Fibroblast of skin of scalp (primary cell): Measurements from ENCODE around the gene DGUOK.

Experiments
- DNase-seq: peaks from one replicate; pipeline ENCODE4 v3.0.0-alpha.2; 2013

The DGUOK gene

DNA sequence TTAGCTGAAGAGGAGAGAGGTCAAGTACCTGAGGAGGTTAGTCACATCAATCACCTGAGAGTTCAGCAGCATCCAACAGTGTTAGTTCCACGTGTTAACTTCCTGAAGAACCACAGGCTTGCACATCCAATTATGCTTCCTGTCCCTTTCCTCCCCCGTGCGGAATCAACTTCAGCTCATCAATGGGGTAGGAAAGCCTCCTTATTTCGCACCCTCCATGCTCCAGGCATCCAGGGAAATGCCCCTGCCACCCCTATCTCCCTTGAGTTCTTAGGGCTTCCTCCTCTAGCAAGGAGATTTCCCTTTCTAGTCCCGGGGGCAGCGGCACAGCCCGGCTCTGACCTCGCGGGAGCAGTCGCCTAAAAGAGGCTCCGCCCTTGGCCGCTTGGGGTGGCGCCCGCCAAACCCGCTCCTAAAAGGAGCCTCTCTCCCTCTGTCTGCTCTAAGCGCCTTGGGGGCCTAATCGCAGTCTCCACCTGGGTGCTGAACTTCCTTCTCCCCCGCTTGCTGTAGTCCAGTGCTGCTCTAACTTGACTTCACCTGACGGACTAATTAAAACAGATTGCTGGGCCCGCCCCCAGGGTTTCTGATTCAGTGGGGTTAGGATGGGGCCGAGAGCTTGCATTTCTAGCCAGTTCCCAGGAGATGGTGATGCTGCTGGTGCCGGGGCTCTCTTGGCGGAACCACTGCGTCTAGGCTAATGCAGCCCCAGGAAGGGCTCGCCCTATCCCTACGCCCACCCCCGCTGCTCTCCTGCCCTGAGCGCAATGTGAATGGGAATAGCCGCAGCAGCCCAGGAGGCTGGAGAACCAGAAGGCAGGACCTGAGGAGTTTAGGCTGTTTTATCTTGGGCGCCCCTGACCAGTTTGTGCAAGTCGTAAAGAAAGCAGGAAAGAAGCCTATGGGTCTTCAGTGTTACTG is 54.7 kb downstream of the DGUOK start:
- DNase-seq, result no peak

DNA sequence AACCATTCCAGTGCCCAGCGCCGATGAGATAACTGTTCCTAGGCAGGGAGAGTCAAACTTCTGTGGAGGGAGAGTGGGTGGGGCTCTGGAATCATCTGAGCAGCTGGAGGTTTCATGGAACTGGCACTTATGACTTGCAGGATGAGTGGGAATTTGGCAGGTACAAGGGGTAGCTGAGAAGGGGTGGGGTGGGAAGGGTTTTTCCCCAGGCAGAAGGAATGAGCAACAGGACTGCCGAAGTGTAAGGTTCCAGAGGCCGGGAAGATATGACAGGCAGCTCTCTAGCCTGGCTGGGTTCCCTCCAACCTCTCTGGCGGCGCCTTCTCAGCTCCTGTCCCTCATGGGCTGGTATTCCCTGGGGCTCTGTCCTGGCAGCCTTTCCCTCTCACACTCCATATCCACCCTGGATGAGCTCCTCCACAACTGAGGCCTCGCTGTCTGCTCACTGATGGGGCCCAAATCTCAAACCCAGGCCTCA is 55.5 kb downstream of the DGUOK start:
- DNase-seq, result peak; percentile 18

GRCh38 chr2:73983322-73984202 is 56.9 kb downstream of the DGUOK start:
- no peak for DNase-seq

DNA sequence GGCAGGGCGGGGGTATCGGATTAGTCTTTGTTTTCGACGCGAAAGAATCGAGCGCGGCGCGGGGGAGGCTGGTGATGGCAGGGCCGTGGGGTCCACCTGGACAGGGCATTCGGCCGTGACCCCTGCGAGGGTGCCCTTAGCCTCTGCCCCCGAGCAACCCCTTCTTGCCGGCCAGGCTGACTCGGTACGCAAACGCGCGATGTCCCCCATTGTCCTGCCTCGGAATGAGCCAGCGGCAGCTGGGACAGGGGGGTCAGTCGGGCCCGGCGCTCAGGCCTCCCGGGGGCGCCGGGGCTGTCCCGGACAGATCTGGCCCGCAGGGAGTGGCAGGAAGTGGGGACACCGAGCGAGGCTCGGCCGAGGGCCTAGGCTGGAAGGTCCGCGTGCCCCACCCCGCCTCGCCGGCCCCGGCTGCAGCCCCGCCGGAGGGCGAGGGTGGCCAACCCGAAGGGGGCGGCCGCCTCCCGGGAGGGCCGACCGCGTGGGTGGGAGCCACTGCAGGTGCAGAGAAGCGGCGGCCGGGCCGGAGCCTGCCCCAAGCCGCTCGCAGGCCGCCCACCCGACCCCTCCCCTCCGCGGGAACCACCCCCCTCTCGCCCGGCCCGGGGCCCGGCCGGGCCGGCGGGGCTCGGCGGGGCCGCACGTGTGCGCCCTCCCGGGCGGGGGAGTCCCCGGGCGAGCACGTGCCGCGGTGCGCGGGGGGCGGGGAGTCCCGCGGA is 57.7 kb downstream of the DGUOK start, which contains the start of gene TET3:
TSS of gene TET3 (plus strand) at position 708 of the 719 bp plus-strand sequence. CDS start 1,494 bp downstream, outside the sequence.
- DNase-seq, result peak; percentile 27

DNA sequence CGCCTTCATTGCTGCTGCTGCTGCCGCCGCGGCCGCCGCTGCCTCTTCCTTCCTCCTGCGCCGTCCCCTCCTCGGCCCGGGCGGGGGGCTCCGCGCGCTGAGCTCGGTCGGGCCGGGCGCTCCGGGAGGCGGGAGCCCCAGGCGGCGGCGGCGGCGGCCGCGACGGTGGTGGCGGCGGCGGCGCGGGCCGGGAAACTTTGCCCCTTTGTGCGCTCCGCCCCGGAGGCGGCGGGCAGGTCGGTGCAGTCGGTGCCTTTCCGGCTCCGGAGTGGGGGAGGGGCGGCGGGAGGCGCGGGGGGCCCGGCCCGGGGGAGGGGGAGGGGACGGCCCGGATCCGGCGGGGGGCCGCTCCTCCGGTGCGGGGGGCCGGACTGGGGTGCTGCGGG is 58.2 kb downstream of the DGUOK start:
- DNase-seq, result no peak

DNA sequence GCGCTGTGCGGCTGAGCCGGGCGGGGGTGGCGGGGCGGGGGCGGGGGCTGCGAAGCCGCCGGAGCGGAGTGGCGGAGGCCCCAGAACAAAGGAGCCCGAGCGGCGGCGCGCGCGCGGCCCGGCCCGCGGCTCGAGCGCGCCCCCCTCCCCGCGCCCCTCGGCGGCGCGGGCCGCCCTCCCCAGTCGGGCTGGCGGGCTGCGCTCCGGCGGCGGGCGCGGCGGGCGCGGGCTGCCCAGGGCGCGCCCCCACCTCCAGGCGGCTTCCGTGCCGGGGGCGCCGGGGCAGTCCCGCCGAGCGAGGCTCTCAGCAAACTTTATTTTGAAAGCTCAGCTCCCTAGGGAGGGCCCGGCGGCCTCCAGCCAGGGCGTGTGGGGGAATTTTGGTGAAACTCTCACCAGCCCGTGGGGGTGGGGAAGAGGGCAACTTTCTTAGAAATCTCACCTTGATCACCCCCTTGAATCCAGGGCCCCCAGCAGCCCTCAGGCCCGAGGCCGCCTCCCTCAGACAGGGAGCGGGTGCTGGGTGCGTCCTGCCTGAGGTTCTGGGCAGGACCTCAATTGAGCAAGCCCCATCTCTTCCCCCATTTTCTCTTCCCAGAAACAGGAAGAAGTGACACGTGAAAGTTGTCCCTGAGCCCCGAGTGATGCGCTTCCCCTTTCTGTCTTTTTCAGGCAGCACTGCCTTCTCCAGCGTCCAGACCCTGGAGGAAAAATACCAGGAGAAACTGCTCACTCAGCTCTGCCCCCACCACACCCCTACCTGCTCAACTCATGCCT is 58.8 kb downstream of the DGUOK start:
- peak; percentile 10 for DNase-seq

GRCh38 chr2:73986085-73986681 is 59.5 kb downstream of the DGUOK start:
- no peak for DNase-seq

DNA sequence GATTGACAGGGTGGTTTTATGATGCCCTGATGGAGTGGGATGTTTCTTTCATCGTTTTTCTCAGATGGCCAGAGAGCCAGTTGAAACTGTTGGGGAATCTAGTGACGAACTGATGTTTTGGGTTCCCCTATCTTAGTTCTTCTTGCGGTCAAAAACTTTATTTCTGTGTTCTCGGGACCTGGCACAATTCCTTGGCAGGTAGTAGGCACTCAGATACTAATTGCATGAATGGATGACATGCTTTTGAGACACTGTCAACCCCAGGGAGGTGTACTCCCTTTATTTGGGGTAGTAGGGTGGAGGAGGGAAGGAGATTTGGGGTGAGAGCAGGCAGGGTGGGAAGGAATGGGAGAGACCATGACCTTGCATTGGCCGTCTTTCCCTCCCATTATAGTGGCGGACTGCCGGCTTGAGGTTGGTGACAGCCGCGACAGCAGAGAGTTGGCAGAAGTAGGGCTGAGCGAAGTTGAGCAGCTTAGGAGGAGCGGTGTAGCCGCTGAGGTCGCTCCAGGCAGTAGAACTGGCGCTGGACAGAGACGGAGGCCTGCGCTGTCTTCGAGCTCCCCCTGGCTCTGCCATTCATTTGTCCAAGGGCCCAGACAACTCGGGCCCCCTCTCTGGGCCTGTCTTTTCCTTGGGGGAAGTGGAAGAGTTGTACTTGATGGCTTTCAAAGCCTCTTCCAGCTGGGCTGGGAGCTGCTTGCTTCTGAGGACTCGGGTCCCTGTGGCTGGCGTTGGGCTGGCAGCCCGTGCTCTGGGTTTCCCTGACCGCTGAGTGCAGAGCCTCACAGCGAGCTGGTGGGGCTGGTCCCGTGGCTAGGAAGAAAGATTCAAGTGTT is 60.6 kb downstream of the DGUOK start:
- DNase-seq, result peak; percentile 35

GRCh38 chr2:73987948-73988700 is 61.4 kb downstream of the DGUOK start:
- DNase-seq, result no peak

GRCh38 chr2:73989972-73990371 is 63.3 kb downstream of the DGUOK start:
- DNase-seq, result no peak

- no peak for DNase-seq
Measured at GRCh38 chr2:73990531-73990930, 63.9 kb downstream of the DGUOK start.

DNA sequence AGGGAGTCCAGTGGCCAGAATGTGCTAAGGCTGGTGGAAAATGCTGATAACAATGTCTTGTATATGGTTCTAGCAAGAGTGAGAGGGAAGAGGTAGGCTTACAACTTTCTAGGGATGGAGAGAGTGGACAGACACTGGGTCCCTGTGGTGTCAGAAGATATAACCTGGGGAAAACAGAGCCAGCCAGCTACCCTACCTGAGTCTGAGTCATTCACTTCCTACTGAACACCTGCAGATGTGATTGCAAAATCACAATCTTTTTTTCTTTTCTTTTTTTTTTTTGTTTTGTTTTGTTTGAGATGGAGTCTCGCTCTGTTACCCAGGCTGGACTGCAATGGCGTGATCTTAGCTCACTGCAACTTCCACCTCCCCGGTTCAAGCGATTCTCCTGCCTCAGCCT is 65.4 kb downstream of the DGUOK start:
- no peak for DNase-seq

DNA sequence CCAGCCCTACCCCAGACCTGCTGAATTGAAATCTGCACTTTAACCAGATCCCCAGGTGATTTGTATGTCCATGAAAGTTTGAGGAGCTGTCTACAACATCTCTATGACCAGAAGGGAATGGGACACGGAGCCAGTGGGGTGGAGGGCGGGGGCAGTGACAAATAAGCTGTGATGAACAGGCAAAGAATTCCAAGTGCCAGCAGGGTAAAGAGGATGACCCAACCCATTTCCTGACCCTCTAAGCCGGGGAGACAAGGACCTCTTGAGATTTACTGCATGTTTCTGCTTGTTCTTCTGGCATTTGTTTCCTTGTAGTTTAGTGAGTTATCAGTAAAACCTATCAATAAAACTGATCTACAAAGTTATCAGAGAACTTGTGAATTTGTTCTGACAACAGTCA is 66.7 kb downstream of the DGUOK start:
- DNase-seq, result no peak

GRCh38 chr2:73993778-73994177 is 67.1 kb downstream of the DGUOK start:
- no peak for DNase-seq

DNA sequence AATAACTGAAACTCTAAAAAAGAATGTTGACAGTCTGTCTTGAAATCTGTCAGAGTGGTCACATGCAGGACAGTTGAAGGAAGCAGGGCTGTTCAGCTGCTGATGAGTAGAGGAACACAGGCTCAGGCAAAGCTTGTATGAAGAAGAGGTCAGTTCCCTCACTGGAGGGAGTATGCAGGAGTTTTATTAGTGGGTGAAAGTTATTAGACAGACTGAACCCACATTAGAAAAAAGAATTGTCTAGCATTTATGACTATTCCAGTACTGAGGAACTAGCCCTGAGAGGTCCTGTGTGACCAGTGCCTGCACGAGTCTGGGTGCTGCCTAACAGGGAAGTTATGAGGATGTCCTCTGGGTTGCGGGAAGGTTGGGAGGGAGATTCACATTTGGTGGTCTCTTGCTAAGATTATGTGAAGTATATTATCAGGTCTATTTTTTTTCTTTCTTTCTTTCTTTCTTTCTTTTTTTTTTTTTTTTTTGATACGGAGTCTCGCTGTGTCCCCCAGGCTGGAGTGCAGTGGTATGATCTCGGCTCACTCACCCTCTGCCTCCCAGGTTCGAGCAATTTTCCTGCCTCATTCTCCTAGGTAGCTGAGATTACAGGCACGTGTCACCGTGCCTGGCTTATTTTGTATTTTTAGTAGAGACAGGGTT is 67.6 kb downstream of the DGUOK start:
- no peak for DNase-seq

- DNase-seq, result no peak
Measured at GRCh38 chr2:73995810-73996209, 69.1 kb downstream of the DGUOK start.

GRCh38 chr2:73997813-73998212 is 71.1 kb downstream of the DGUOK start:
- DNase-seq, result no peak

DNA sequence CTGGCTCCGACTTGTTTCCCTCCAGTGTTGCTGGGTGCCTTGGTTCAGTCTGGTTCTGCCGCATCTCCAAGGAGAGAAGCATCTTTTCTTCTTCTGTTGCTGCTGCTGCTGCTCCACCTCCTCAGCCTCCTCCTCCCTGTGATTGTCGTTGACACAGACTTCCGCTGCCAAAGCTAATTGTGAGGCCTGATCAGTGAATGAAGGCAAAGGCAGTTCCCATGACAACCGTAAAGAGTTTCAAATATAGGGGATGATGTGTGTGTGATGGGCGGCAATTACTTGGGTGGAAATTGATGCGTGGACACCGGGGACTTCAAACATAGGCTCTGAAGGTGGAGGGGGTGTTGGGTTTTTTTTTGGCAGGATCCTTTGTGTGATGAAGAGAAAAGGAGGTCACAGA is 71.8 kb downstream of the DGUOK start:
- DNase-seq, result no peak

DNA sequence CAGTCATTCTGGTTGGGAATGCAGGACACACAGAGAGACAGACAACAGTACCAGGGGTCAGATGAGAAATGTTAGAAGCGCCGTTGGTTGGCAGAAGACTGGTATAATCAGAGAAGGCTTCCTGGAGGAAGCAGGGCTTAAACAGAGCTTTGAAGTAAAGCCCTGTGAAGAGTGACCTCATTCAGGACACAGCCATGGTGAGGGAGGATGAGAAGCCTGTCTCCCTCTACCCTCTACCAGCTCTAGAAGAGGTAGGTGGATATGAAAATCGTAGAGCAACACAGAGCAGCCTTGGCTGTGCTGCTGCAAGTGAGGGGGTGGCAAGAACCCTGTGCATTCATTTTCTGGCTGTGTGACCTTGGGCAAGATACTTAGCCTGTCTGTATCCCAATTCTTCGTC is 72.3 kb downstream of the DGUOK start:
- DNase-seq, result no peak
